Renal pelvis (tissue), 4 donors: ENCODE data around the gene BCAP29. TPM values are rescaled to one million over a fixed set of nuclear protein-coding genes. Genes with fewer than 3 reads are reported as not detected.
A peak's percentile ranks its signal among the peaks of the same experiment; 100 is the strongest.

Source experiments
- DNase-seq: peaks from one replicate; pipeline ENCODE4 v3.0.0-alpha.2; 2013
- polyA plus RNA-seq, 3 donors: library from polyadenylated mRNA; unstranded; fragments of 120-200 nt; gene quantifications; one replicate each; pipeline ENCODE4 v1.2.1, GENCODE V29; 2013; ENCODE audit not compliant: insufficient read length in 3 of 3

Gene BCAP29
- polyA plus RNA-seq, 3 donors: 39.6 to 45.2 (median 42.4) TPM

- peak; percentile 42 for DNase-seq
Observed at GRCh38 chr7:107661081-107661864, 81.2 kb downstream of the BCAP29 start.

GRCh38 chr7:107661865-107662379, 81.9 kb downstream of the BCAP29 start:
- no peak for DNase-seq

GRCh38 chr7:107663196-107663595, 83.2 kb downstream of the BCAP29 start:
- DNase-seq: no peak

- DNase-seq: no peak
Observed at GRCh38 chr7:107666790-107667189, 86.7 kb downstream of the BCAP29 start.

GRCh38 chr7:107667341-107667740, 87.3 kb downstream of the BCAP29 start:
- DNase-seq: no peak

GRCh38 chr7:107668296-107668695, 88.2 kb downstream of the BCAP29 start:
- no peak for DNase-seq

Other genes with a start within 250 kb of the BCAP29 start
- gene GPR22, start 110.2 kb upstream of the BCAP29 start, polyA plus RNA-seq: under 1 TPM; 0.13 to 0.52 (median 0.20) TPM
- gene COG5, start 16.3 kb upstream of the BCAP29 start, polyA plus RNA-seq: 10 to 100 TPM; 29.9 to 31.4 (median 30.8) TPM
- 10 to 100 TPM; 13.1 to 18.6 (median 17.0) TPM for gene DUS4L, start 16.3 kb upstream of the BCAP29 start, polyA plus RNA-seq
- 1 to 10 TPM; 1.4 to 2.8 (median 2.3) TPM for gene SLC26A4, start 80.6 kb downstream of the BCAP29 start, polyA plus RNA-seq
- gene CBLL1, start 163.9 kb downstream of the BCAP29 start, polyA plus RNA-seq: 10 to 100 TPM; 26.8 to 32.0 (median 27.0) TPM
- under 1 TPM in 2 of 3 donors, not detected in 1; 0.10 to 0.13 TPM for gene SLC26A3, start 223.0 kb downstream of the BCAP29 start, polyA plus RNA-seq